HG03135 (cell line): ENCODE results near the gene CPSF2.
"Not testable (repeated sequence)": the region's sequence is repeated elsewhere in the genome, so short reads cannot be mapped to it uniquely, and the experiment has no call there.

ENCODE experiments used
- ATAC-seq: cut with Tn5 transposase; IDR thresholded peaks from one replicate; pipeline ENCODE4 v1.9.1; 2021; ENCODE audit warnings: mild to moderate bottlenecking, moderate library complexity; ENCODE audit not compliant: unreplicated experiment

CPSF2 gene

DNA sequence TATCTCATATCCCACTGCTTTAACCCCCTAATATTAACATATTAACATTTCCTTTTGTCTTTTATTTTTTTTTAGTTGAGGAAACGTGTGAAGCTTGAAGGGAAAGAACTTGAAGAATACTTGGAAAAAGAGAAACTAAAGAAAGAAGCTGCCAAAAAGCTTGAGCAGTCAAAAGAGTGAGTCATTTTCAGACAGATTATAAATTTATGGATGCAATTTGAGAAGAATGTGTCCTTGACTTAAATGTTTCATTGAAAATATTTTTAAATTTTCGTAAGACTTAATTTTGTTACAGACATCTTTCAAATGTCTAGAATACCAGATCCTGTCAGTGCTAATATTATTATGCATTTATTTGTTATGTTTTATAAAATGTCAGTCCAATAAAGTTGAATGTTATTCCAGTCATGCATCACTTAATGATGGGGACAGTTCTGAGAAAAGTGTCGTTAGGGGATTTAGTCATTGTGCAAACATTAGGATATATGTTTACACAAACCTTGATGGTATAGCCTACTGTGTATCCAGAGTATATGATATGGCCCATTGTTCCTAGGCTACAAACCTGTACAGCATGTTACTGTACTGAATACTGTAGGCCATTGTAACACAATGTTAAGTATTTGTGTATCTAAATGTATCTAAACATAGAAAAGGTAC is 32.6 kb downstream of the CPSF2 start:
- ATAC-seq: no peak

DNA sequence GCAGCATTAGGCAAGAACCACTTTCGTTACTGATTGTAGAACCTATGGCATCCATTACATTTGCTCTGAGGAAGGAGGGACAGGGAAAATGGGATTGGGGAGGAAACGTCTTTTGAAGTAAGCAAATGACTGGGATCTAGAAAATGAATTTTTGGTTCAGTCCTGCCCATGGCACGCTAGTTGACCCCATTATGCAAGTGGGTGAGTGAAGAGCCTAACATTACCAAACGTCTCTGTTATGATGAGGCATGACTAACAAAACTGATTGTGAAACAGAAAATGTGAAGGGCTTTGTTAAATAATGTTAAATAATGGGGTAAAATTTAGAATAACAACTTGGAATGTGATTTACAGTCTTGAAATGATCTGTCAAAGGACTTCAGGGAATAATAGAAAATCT is 38.9 kb downstream of the CPSF2 start:
- no peak for ATAC-seq

DNA sequence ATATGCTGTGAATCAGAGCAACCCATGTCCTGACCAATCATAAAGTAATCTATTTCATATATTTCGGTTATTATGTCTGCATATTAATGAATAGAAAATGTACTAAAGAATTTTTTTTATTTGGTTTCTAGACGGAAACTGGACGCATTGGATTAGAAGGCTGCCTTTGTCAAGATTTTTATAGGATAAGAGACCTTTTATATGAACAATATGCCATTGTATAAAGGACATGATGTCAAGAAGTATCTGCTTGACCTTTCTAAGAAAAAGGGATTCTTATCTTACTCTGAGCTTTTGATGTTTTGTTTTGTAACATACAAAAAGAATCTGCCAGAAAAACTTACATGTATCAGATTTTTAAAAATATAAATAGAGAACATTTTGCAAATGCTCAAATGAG is 39.8 kb downstream of the CPSF2 start:
- ATAC-seq: no peak

DNA sequence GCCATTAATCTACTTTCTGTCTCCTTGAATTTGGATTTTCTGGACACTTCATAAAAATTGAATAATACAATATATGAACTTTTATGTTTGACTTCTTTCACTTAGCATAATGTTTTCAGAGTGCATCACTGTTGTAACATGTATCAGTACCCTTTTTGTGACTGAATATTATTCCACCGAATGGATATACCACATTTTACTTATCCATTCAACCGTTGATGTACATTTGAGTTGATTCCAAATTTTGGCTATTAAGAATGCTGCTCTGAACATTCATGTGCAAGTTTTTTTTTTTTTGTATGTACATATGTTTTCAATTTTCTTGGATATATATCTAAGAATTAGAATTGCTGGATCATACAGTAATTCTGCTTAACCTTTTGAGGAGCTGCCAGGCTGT is 43.2 kb downstream of the CPSF2 start:
- no peak for ATAC-seq

DNA sequence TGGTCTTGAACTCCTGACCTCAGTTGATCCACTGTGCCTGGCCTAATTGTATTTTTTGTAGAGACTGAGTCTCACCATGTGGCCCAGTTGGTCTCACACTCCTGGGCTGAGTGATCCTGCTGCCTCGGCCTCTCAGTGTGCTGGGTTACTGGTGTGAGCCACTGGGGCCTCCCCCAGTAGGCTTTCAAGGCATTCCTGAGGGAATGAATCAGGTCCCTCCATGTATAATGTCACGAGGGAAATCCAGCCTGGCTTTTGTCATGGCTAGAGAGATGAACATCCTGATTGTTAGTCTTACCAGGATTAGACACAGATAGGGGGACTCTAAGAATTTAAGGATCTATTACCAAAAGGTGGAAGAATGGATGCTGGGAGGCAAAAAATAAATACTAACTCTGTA is 51.9 kb downstream of the CPSF2 start:
- no peak for ATAC-seq

DNA sequence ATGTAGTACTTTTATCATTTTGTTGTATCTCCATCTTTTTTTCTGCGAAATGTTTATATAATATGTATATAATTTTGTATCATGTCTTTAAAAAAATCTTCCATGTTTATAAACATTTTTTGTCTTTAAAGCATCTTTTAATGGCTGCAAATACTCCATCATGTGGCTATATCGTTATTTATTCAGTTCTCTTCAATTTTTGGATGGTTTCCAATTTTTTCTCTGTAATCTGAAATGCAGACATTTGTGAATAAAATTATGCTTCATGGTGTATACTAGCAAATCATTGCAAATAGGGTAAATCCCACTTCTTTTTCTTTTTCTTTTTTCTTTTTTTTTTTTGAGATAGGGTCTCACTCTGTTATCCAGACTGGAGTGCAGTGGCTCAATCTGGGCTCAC is 54.0 kb downstream of the CPSF2 start:
- no peak for ATAC-seq

DNA sequence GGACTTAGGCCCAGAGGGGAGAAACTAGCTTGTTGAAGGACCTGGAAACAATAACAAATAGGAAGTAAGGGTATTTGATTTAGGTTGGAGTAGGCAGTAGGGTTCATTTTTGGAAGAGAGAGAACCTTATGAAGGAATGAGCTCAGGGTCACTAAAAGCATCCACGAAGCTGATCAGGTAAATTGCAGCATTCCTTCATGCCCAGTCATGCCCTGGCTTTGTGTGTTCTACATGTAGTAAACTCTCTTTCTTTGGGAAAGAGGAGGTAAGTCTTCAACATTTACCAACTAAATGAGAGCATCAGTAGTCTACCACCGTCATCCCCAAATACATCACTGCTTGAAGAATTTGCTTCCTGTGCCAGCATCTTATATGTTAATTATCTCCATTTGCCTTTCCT is 54.7 kb downstream of the CPSF2 start:
- no peak for ATAC-seq

DNA sequence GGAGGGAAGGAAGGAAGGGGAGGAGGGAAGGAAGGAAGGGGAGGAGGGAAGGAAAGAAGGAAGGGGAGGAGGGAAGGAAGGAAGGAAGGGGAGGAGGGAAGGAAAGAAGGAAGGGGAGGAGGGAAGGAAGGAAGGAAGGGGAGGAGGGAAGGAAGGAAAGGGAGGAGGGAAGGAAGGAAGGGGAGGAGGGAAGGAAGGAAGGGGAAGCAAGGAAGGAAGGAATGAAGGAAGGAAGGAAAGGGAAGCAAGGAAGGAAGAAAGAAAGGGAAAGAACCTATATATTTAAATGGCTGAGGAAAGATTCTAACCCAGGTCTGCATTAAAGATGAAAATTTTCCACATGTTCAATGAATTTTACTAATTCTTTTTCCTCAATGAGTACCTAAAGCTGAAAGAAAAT is 57.4 kb downstream of the CPSF2 start:
- not testable (repeated sequence) for ATAC-seq

DNA sequence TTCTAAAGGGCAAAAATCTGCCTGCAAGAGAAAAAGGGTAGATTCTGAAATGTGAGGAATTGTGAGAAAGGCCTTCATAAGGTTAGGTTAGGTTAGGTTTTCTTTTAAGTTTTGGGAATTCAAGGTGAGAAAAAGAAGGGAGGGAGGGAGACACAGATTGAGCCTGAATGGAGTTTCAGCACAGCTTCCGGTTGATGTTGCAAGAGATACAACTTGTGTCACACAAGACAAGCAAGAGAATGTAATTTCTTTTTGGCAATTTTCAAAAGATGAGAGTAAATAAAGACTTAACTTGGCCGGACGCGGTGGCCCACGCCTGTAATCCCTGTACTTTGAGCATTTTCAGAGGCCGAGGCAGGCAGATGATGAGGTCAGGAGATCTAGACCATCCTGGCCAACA is 63.8 kb downstream of the CPSF2 start:
- ATAC-seq: no peak

DNA sequence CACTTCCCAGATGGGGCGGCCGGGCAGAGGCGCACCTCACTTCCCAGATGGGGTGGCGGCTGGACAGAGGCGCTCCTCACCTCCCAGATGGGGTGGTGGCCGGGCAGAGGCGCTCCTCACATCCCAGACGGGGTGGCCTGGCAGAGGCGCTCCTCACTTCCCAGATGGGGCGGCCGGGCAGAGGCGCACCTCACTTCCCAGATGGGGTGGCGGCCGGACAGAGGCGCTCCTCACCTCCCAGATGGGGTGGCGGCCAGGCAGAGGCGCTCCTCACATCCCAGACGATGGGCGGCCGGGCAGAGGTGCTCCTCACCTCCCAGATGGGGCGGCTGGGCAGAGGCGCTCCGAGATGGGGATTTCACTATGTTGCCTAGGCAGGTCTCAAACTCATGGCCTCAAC is 65.8 kb downstream of the CPSF2 start:
- ATAC-seq: not testable (repeated sequence)

DNA sequence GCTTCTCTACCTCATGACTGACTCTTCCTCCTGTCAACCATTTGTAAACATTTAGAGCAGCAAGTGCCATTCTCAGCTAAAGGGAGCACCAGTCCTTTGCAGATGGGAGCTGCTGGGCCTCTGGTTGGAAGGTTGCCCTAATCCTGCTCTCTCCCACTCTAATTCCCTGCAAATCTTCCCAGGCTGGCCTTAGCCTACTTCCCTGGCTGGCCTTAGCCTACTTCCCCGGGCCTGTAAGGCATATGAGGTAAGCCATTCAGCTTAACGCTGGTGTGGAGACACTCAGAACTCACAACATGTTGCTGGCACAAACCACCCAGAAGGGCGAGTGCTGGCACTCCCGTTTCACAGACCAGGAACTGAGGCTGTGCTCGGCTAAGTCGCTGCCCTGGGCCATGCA is 69.0 kb downstream of the CPSF2 start:
- no peak for ATAC-seq

DNA sequence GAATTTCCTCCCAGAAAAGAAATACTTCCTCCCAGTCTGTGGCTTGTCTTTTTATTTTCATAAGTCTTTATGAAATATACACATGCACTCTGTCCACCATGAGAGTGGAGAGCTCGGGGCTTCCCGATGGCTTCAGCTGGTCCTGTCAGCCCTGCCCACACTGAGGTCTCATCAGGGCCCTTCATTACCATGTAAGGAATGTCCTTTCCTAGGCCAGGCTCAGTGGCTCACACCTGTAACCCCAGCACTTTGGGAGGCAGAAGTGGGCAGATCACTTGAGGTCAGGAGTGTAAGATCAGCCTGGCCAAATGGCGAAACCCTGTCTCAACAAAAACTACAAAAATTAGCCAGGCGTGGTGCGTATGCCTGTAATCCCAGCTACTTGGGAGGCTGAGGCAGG is 77.0 kb downstream of the CPSF2 start:
- ATAC-seq: no peak

DNA sequence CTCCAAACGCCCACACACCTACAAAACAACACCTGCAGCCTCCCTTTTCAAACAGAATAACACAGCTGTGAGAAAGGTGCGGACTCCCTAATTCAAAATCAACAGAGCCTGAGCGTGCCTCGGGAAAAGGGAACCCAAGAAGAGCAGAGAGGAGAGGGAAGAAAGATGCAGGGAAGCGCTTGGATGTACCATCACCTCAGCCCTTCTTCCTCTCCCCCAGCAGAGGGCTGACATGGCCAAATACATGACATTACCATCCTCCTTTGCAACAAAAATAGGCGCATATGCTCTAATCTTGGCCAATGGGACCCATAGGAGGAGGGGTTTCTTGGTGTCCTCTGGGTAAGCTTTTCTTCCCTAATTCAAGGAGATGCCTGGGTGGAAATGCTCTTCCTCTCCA is 78.0 kb downstream of the CPSF2 start:
- ATAC-seq: no peak

DNA sequence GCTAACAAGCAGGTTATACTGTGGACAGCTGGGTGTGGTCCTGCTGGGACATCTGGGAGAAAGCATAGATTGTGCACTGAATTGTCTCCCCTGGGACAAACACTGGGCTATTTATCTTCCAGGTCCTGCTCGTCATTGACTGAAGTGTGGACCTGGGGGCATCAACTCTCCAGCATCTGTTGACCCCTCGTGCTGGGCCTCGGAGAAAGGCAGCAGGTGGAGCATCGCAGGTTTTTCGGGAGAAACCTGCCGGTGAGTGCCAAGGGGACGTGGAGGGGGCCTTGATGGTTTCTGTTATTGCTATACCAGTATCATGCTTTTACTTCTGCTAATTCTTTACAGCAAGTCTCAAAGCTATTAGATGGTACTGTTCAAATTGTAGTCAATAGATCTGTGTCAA is 81.3 kb downstream of the CPSF2 start:
- ATAC-seq: no peak

DNA sequence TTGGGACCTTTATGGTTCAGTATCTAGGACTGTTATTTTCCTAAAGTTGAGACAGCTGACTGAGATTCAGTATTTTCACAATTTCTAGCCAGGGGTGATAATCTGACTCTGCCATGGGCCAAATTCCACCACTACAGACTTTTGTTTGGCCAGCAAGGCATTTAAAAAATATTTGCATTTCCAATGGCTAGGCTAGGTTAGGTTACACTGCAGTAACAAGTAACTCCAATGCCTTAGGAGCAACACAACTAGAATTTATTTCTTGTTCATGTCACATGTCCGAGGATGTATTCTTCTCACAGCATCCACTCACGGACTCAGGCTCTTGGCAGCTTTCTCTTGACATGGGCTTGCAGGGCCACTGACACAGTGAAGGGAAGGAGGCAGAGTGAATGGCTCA is 83.0 kb downstream of the CPSF2 start:
- ATAC-seq: no peak

DNA sequence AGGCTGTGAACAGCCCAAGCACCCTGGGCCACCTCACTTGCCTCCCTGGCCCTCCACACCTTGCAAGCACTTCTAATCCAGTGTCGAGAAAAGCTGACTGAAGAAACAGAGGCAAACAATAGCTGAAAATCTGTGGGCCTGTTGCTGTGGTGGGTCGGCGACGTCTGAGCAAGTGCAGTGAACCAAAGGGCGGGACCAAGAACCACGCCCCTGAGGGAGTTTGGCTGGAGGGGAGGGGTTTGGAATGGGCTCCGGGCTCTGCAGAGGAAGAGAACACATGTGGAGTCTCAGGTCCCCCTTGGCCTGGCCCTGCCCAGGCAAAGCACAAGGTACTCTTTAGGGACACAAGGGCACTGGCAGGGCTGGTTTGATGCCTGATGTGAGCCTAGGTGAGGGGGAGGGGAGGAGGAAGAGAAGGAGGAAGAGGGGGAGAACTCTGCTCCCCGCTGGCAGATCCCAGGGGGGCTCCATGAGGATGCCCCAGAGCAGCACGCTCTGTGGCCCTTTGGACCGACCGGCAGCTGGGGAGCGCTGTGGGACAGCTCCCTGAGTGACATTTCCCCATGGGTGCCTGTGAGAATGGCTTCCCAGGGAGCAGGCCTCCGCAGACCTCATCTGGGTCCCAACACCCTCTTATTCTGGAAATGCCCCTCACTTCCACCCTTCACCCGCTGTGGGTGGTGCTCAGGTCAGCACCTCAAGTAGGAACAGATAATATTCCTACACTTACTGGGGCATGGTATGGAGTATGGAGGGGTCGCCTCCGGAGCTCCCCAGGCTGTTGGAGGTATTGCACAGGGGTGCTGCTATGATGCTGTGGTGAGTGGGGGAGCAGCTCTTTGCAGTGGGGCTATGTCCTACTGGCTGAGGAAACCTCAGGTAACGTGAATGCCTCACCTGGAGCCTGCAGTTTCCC is 85.5 kb downstream of the CPSF2 start:
- ATAC-seq: no peak

DNA sequence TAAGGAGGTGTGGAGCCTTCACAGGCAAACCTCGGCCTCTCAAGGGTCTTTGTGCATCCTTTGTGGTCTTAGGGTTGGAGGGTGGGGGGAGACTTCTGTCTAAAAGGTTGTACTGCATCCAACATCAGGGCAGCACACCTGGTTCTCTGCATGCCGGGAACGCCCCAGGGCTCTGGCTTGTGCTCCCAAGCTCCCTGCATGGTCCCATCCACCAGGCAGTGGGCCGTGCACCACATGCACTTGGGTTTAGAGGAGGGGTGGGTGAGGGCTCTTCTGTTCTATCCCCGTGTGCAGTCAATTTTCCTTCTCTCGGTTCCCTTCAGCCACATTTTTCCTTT is 86.1 kb downstream of the CPSF2 start:
- ATAC-seq: no peak

DNA sequence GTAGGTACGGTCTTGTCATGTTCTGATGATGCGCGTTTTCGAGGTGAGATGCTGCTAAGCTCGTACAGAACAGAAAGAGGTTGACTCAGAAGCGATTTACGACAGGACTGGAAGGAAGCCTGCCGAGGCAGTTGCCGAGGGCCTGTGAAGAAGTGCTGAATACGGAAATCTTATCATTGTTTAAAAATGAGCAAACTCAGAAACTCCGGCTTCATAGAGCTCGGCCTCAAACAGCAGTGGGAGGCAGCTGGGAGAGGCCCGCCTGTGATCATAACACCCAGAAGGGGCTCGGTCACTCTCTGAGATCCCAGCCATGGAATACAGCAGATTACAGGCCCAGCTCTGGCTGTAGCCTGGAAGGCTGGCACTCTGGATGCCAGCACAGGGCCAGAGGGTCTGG is 87.4 kb downstream of the CPSF2 start:
- ATAC-seq: no peak

DNA sequence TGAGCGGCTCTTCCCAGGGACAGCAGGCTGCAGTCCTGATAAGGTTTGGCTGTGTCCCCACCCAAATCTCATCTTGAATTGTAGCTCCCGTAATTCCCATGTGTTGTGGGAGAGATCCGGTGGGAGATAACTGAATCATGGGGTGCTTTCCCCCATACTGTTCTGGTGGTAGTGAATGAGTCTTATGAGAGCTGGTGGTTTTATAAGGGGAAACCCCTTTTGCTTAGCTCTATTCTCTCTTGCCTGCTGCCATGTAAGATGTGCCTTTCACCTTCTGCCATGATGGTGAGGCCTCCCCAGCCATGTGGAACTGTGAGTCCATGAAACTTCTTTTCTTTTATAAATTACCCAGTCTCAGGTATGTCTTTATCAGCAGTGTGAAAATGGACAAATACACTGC is 91.4 kb downstream of the CPSF2 start:
- ATAC-seq: not testable (repeated sequence)

DNA sequence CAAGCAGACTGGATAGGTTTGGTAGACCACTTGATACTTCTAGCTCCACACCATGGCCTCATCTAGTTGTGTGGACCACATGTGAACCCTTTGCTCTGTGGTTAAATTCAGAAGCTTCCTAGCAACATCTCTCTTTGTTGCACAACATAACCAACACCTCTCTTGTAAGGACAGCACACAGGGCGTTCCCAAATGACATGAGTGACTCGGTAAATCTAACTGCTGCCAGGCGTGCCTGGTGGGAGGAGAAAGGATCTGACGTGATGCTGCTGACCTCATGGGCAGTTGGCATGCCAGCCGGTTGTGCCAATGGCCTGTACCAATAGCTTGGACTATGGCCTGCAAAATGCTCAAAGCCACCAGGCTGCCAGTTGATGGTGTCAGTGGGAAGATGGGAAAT is 93.8 kb downstream of the CPSF2 start:
- ATAC-seq: no peak

DNA sequence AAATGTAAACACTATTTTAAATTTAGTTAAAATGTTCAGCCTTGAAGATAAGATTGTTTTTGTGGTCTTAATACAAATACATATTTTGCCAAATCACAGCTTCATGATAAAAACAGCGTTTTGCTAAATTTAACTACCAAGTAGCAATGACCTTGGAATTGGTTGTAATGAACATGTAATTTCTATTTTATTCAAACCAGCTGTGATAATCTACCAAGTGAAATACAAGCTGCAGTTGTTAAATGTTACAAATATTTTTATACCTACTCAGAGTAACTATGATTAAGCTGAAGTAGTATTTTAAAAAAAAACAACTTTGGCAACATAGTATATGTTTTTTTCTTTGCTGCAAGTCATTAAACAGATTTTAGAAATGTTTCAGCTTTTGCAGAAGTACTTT is 96.2 kb downstream of the CPSF2 start:
- no peak for ATAC-seq
